ENCODE data around the gene EXOC3L1.
A peak's percentile ranks its signal among the peaks of the same experiment; 100 is the strongest.

Gene EXOC3L1

DNA sequence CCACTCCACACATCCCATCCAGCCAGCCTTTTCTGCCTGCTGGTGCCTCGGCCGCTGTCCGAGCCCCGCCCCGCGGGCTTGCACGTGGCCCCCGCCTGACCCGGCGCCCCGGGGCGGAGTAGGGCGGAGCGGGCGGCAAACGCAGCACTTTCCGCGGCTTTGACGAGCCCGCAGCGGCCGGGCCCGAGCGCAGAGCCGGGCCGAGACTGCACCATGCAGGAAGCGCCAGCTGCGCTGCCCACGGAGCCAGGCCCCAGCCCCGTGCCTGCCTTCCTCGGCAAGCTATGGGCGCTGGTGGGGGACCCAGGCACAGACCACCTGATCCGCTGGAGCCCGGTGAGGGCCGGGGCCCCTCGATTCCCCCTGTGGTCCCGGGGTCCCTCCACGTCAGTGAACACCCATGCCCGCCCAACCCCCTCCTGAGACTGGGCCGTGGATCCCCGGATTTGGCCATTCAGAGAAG lies 25.3 kb downstream of the EXOC3L1 start, which contains the start of gene HSF4:
HSF4 (plus strand) TSS at position 147 of the 463 bp plus-strand sequence; CDS start at position 214, 67 bp downstream.
- no peak for DNase-seq (ENCODE audit: low spot score)

DNA sequence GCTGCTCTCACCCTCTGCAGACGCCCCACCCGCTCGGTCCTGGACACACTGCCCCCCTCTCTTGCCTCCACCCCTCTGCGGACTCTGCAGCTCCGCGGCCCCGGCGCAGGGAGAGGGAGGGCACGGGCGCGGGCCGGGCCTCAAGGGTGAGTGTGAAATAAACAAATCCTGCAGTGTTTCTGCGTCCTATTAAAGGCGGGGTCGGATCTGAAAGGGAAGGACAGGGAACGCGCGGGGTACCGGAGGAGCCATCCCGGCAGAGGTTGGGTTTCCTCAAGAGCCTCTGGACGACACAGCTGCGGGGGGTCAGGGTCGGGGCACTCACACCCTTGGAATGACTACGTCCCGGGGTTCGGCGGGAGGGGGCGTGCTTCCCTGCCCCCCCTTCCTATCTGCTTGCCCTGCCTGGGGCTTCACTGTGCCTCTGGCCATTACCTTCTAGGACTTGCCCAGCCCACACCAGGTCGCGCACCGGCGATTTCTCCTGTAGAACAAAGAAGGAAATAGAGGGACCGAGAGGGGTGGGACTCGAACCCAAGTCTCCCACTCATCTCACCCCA lies 25.9 kb downstream of the EXOC3L1 start:
- DNase-seq (ENCODE audit: low spot score) = no peak

GRCh38 chr16:67163164-67163998 lies 26.6 kb downstream of the EXOC3L1 start:
- DNase-seq (ENCODE audit: low spot score) = peak; percentile 42

- DNase-seq (ENCODE audit: low spot score) = no peak
These were observed 27.3 kb downstream of the EXOC3L1 start for GRCh38 chr16:67162506-67163163.

GRCh38 chr16:67161595-67162058 lies 28.3 kb downstream of the EXOC3L1 start:
- no peak for DNase-seq (ENCODE audit: low spot score)

DNA sequence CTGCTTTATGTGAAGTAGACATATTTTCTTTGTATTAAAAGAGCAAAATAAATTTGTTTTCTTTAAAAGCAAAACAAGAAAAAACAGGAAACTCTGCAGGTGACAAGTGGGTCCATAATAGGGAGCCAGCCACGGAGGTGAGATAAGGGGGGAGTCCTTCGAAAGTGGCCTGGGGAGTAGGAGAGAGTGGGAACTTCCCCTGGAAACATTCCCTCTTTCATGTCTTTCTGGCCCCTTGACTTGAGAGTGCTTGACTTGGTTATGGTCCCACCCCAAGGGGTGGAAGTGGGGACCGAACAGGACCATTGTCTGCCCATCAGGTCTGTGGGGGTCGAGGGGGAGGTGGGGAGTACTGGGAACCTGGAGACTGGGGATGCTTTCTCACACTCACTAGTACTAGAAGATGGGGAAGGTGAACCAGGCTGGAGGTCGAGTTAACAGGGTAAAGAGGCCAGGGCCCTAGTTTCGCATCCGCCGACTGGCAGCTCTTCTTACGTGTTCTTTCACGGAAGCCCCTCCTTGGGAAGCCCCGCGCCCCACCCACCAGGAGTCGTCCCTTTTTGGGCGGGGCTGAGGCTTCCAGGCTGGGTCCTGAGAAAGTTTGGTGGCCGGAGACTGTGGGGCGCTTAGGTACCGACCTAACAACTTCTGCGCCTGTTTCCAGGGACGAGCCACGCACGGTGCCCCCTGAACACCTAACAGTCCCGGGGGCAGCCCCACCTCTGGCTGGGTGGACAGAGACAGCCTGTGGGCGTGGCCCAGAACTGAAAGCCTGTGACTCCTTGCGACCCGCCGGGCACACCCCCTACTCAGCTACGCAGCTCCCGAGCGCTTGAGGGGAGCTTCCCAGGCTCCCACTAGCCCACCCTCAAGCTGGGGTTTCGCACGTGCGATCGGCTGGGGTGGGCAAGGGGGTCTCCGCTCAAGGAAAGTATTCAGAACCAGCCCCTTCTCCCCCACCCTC lies 31.0 kb downstream of the EXOC3L1 start:
- DNase-seq (ENCODE audit: low spot score) = peak; percentile 69

DNA sequence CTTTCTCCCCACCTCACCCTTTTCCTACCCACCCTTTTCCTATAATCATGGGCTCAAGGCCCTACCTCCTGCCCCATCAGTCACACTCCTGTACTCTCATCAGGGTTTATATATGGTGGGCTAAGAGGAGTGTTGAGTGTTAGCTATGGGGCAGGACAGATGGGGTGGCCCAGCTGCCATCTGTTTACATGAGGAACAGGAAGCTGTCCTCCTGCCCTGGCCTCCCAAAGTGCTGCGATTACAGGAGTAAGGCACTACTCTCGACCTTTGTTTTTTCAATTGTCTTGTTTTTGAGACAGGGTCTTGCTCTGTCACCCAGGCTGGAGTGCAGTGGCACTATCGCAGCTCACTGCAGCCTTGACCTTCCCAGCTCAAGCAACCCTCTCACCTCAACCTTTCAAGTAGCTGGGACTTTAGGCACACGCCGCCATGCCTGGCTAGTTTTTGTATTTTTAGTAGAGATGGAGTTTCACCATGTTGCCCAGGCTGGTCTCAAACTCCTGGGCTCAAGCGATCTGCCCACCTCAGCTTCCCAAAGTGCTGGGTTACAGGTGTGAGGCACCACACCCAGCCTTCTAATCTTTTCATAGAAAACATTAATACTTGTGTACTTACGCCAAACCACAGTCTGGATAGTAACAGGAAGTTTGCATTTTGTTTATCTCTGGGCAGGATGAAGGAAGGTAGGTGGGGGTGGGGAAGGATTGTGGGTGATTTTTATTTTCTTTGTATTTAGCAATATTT lies 31.9 kb downstream of the EXOC3L1 start:
- no peak for DNase-seq (ENCODE audit: low spot score)

DNA sequence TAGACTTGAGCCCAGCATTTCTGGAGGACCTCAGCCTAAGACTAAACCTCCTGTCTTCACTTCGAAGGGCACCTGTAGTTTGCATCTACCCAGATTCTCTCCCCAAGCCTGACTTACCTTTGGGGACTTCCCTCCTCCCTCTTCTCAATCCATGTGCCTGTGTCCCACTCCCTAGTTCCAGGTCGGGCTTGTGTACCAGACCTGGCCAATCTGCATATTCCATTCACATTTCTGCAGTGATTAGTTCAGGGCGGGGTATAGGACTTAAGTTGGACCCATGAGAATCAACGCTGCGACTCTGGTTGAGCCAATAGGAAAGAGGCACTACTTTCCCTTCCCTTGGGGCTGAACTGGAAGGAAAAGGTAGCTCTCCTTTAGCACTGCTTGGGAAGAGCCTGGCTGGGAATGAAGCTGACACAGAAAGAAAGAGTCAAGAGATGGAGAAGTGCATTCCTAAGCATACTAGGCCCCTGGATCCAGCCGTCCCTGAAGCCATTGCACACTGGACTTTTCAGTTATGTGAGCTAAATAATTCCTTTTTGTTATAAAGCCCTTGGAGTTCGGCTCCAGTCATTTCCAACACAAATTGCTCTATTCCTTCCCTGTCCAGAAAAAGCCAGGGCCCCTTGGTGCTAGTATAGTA lies 32.7 kb downstream of the EXOC3L1 start:
- DNase-seq (ENCODE audit: low spot score) = no peak

- no peak for DNase-seq (ENCODE audit: low spot score)
These were observed 33.6 kb downstream of the EXOC3L1 start for GRCh38 chr16:67156143-67156844.

DNA sequence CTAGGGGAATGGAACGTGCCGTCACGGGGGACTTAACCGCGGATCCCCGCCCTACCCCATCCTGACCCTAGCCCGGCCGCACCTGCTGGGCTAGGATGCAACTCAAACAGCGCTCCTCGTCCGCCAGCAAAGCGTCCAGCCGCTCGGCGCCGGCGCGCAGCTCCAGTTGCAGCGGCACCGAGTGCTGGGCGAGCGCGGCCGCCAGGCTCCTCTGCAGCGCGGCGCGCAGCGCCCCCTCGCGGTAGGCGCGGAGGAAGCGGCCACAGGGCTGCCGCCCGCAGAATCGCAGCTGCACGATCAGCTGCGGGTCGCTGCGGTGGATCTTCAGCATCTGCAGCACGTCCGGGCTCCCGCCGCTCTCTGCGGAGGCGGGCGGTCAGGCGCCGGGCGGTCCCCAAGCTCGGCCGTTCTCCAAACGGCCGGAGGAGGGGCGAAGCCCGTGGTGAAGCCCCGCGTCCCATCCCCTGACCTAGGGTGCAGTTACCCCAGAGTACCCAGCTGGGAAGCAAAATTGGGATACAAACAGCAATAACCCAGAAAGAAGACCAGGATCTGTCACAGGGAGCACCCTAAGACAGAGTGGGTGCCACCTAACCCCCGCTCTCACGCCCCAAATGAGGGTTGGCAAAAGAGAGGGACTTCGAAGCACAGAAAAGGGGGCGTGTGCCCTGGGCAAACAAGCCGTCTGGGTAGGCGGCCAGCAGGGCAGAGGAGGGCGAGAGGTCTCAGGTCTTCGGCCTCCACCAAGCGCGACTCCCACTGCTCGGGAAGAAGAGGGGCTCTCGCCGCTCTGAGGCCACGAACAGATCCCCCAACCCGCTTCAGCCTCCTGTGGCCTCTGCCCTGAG lies 34.4 kb downstream of the EXOC3L1 start:
- peak; percentile 89 for DNase-seq (ENCODE audit: low spot score)

- no peak for DNase-seq (ENCODE audit: low spot score)
These were observed 35.2 kb downstream of the EXOC3L1 start for GRCh38 chr16:67154578-67155294.

GRCh38 chr16:67151431-67152097 lies 38.4 kb downstream of the EXOC3L1 start:
- no peak for DNase-seq (ENCODE audit: low spot score)

- DNase-seq (ENCODE audit: low spot score) = peak; percentile 57
These were observed 39.0 kb downstream of the EXOC3L1 start, which contains the start of gene B3GNT9 for GRCh38 chr16:67150833-67151396. Gene B3GNT9 (minus strand): TSS chr16:67150998. CDS start chr16:67150485, 513 bp downstream.

DNA sequence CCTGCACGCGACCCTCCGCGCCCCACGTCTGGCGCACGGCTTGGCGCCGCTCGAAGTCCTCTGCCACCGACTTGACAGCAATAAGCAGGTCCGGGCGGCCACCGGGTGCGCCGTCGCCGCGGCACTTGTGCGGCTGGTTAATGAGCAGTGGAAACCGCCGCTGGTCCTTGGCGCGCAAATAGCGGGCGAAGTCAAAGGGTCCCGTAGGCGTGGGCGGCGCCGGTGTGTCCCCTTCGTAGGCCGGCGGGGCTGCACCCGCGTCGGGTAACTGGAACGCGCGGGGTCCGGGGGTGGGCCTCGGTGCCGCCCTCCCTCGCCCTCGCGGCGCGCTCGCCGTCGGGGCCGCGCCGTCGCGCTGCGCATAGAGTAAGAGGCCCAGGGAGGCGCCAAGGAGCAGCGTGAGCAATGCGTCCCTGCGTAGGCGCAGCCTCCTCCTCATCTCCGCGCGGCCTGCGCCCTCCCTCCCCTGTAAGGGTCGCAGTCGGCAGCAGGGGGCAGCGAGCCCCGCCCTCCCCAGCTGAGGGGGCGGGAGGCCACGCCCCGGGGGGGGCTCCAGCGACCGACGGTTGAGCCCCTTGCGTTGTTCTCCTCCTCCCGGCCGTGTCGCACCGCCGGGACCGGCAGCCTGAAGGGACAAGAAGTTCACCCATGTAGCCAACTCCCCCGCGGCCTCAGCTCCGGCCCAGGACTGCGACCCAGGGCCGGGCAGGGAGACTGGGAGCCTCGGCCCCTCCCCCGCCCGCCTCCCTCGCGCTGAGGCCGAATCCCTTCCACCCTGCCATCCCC lies 39.7 kb downstream of the EXOC3L1 start:
- DNase-seq (ENCODE audit: low spot score) = peak; percentile 62

- no peak for DNase-seq (ENCODE audit: low spot score)
These were observed 40.5 kb downstream of the EXOC3L1 start for GRCh38 chr16:67149276-67150046.

Measured in germinal center (tissue), 1 donor.